HG02943 (cell line): Measurements from ENCODE around the gene UBE2Z.

Experiments used
- ATAC-seq: cut with Tn5 transposase; IDR thresholded peaks from one replicate; pipeline ENCODE4 v1.9.1; 2021; ENCODE audit warnings: mild to moderate bottlenecking, low read depth, moderate library complexity; ENCODE audit not compliant: unreplicated experiment

UBE2Z gene

DNA sequence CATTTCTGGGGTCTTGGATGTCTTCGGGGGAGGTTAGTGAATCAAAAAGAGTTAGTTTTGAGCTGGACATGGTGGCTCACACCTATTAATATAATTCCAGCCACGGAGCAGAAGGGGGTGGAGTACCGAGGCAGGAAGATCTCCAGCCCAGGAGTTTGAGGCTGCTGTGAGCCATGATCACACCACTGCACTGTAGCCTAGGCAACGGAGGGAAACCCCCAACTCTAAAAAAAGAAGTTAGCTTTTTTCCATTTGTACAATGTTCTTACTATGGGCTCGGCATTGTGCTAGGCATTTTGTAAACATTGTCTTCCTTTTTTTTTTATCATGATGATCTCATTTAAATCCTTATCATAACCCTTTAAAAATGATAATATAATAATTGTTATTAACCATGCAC lies 44.7 kb downstream of the UBE2Z start:
- ATAC-seq = no peak

DNA sequence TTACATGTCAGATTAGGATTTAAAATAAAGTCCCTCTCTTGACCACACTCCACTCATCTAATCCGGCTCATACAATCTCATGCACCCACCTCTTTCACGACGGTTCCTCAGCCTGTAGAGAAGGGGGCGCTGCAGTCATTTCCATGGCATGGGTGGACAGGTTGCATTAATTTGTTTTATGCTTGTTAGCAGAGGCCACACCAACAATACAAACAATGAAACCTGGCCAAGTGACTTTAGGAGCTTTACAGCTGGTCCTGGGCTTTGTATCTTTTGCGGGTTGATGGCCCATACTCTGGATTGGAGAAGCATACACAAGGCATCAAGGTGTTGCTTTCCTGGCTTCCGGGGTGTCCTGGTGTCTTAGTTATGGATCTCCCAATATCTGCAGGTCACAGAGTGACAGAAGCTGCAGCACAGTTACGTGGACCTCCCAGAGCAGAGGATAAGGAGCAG lies 46.1 kb downstream of the UBE2Z start:
- no peak for ATAC-seq

GRCh38 chr17:48960834-48961515 lies 52.8 kb downstream of the UBE2Z start:
- no peak for ATAC-seq

- no peak for ATAC-seq
Observed at GRCh38 chr17:48961516-48962233, 53.5 kb downstream of the UBE2Z start.

GRCh38 chr17:48970224-48970623 lies 62.0 kb downstream of the UBE2Z start:
- ATAC-seq = no peak

- no peak for ATAC-seq
Observed at GRCh38 chr17:48970865-48971687, 62.9 kb downstream of the UBE2Z start.

- no peak for ATAC-seq
Observed at GRCh38 chr17:48972749-48973097, 64.5 kb downstream of the UBE2Z start.

DNA sequence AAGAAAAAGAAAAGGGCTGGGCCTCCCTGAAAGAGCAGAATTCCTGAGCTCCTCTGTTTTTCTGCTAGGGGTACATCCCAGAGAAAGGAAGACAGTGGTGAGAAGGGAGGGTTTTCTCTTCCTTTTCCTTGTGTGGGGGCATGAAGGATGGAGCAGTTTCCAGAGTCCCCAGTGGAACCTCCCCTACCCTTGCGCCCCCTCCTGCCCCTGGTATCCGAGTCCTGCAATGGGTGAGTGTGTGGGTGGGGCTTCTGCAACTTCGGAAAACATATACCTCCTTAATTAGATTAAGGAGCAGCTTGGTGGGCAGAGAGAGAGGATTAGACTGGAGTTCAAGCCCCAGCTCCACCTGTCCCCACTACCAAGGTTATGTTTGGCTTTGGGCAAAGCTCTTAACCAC lies 65.6 kb downstream of the UBE2Z start:
- ATAC-seq = no peak
